PC-3 (cell line): ENCODE results near the gene FAM168B. TPM values are rescaled to one million over a fixed set of nuclear protein-coding genes. Genes with fewer than 3 reads are reported as not detected.

ENCODE experiments used
- ATAC-seq: fragments of 200-7000 bp; cut with Tn5 transposase; 2 replicates; pipeline ENCODE4 v1.9.1; 2020; ENCODE audit warnings: mild to moderate bottlenecking, moderate library complexity
- BruUV-seq: library from RNA; stranded (reverse); fragments of 400-500 nt; replicated peaks from 2 replicates; lab custom pipeline; 2021; lab: Mats Ljungman, UMichigan
- CTCF ChIA-PET: fragments of 300-600 bp; sonication (Branson Sonifier 250); formaldehyde crosslinking; loops from one replicate; lab custom pipeline; 2022; ENCODE audit warnings: antibody characterized with exemption; lab: Charles Lee
- POLR2A ChIA-PET: fragments of 300-600 bp; sonication (Branson Sonifier 250); formaldehyde crosslinking; loops from one replicate; lab custom pipeline; 2022; ENCODE audit warnings: antibody characterized with exemption; ENCODE audit not compliant: unreplicated experiment; lab: Charles Lee
- DNase-seq: peaks from one replicate; pipeline ENCODE4 v3.0.0-alpha.2; 2015
- H2AFZ ChIP-seq: fragments of 300-600 bp; sonication (generic); 2 replicates; pipeline ENCODE4 v1.6.0; 2016; ENCODE audit warnings: antibody characterized with exemption, low read length
- H3F3A ChIP-seq: fragments of 300-600 bp; sonication (generic); one replicate; pipeline ENCODE4 v1.6.0; 2017; ENCODE audit warnings: antibody characterized with exemption, low read length, control low read depth, mild to moderate bottlenecking; ENCODE audit not compliant: unreplicated experiment
- H3K27ac ChIP-seq: fragments of 300-600 bp; sonication (generic); 2 replicates; pipeline ENCODE4 v1.5.1; 2016; ENCODE audit warnings: mild to moderate bottlenecking, low read length
- H3K27me3 ChIP-seq: fragments of 300-600 bp; sonication (generic); 2 replicates; pipeline ENCODE4 v1.6.1; 2016; ENCODE audit warnings: low read length, mixed read lengths
- H3K36me3 ChIP-seq: fragments of 300-600 bp; sonication (generic); 2 replicates; pipeline ENCODE4 v1.6.1; 2016; ENCODE audit warnings: low read depth, mixed run types, low read length, mixed read lengths
- H3K4me1 ChIP-seq: fragments of 300-600 bp; sonication (generic); 2 replicates; pipeline ENCODE4 v1.5.1; 2016; ENCODE audit warnings: low read length; ENCODE audit not compliant: insufficient read depth
- H3K4me2 ChIP-seq: fragments of 300-600 bp; sonication (generic); 2 replicates; pipeline ENCODE4 v1.6.0; 2016; ENCODE audit warnings: low read length
- H3K4me3 ChIP-seq: fragments of 300-600 bp; sonication (generic); 2 replicates; pipeline ENCODE4 v1.5.1; 2016; ENCODE audit warnings: mild to moderate bottlenecking, low read length, mixed read lengths
- H3K79me2 ChIP-seq: fragments of 300-600 bp; sonication (generic); 2 replicates; pipeline ENCODE4 v1.6.1; 2017; ENCODE audit warnings: low read length, mixed read lengths
- H3K9ac ChIP-seq: fragments of 300-600 bp; sonication (generic); 2 replicates; pipeline ENCODE4 v1.6.0; 2016; ENCODE audit warnings: mild to moderate bottlenecking, low read length
- H3K9me2 ChIP-seq: fragments of 300-600 bp; sonication (generic); replicated peaks from 2 replicates; pipeline ENCODE4 v1.6.1; 2016; ENCODE audit warnings: mixed run types, low read length, mixed read lengths
- H3K9me3 ChIP-seq: fragments of 300-600 bp; sonication (generic); 2 replicates; pipeline ENCODE4 v1.6.1; 2016; ENCODE audit warnings: low read length, mixed read lengths
- H4K20me1 ChIP-seq: fragments of 300-600 bp; sonication (generic); 2 replicates; pipeline ENCODE4 v1.6.1; 2016; ENCODE audit warnings: low read length, mixed read lengths
- EZH2 ChIP-seq: fragments of 300-600 bp; sonication (generic); IDR thresholded peaks from one replicate; pipeline ENCODE4 v1.6.1; 2017; ENCODE audit warnings: antibody characterized with exemption, mild to moderate bottlenecking, low read length; ENCODE audit not compliant: unreplicated experiment
- EZH2phosphoT487 ChIP-seq: fragments of 300-600 bp; sonication (generic); IDR thresholded peaks from 2 replicates; pipeline ENCODE4 v1.6.1; 2018; ENCODE audit warnings: mild to moderate bottlenecking, antibody characterized with exemption, low read length, borderline replicate concordance
- intact Hi-C: fragments of 100-400 bp; cut with micrococcal nuclease; formaldehyde crosslinking; loops from 2 replicates; pipeline ENCODE4 v1.9.0; 2023
- total RNA-seq: library from RNA; depleted of rRNA; stranded (reverse); fragments of >200 nt; gene quantifications from 2 replicates; pipeline ENCODE4 v1.2.3, GENCODE V29; 2014
- TF ChIP-seq, protein P1 (sequence below): fragments of 300-600 bp; sonication (generic); conservative IDR thresholded peaks from 2 replicates; pipeline ENCODE4 v1.5.1; 2017; ENCODE audit warnings: antibody characterized with exemption, low read depth, mild to moderate bottlenecking, low read length

FAM168B gene
- total RNA-seq, 1 experiment from 2014 or later, result 91.7 TPM

DNA sequence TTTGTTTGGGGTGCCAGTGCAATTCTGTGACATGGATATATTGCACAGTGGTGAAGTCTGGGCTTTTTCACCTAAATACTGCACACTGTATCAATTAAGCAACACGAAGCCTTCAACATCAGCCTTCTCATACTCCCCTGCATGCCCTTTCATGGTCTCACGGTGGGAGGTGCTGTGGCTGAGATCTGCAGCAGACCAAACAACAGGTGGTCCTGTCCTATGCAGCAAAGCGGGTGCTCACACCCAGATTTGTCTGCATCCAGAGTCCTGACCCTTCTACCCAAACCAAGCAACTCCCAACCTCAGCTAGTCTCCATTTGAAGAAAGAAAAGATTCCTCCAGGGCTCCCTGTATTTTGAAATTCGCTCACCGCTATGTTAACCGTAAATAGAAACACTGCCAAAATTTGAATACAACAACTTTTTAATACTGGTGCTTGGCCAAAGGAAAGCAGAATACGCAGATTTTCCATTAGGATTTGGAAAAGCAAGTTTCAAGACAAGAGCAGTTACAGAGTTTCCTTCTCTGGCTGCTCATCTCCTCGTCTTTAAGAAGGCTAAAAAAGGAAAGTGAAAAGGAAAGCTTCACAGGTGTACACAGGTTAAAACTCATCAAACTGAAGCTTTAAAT lies 34.9 kb downstream of the FAM168B start:
- Histone ChIP-seq H3K9me3 (no peaks in the 10 kb centered on the region), H3K79me2 (peaks cover 80% of the 10 kb centered on the region), H3K9ac (no peak overlapping the region), H4K20me1 (peaks cover 14% of the 10 kb centered on the region), H3F3A (no peaks in the 10 kb centered on the region), H3K4me1 (no peaks in the 10 kb centered on the region), H3K27me3 (no peaks in the 10 kb centered on the region), H3K4me2 (no peak overlapping the region), H3K4me3 (no peak overlapping the region), H3K27ac (no peak overlapping the region), H2AFZ (no peak overlapping the region), H3K9me2 (no peaks in the 10 kb centered on the region), H3K36me3 (peaks cover 38% of the 10 kb centered on the region)
- ChIA-PET CTCF (no interaction called here), POLR2A (no interaction called here)
- no peak for DNase-seq
- ATAC-seq, result no peak
- TF ChIP-seq EZH2, result no peak
- TF ChIP-seq, protein P1, sequence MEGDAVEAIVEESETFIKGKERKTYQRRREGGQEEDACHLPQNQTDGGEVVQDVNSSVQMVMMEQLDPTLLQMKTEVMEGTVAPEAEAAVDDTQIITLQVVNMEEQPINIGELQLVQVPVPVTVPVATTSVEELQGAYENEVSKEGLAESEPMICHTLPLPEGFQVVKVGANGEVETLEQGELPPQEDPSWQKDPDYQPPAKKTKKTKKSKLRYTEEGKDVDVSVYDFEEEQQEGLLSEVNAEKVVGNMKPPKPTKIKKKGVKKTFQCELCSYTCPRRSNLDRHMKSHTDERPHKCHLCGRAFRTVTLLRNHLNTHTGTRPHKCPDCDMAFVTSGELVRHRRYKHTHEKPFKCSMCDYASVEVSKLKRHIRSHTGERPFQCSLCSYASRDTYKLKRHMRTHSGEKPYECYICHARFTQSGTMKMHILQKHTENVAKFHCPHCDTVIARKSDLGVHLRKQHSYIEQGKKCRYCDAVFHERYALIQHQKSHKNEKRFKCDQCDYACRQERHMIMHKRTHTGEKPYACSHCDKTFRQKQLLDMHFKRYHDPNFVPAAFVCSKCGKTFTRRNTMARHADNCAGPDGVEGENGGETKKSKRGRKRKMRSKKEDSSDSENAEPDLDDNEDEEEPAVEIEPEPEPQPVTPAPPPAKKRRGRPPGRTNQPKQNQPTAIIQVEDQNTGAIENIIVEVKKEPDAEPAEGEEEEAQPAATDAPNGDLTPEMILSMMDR, result no peak
- TF ChIP-seq EZH2phosphoT487, result no peak
- no TSS peak for BruUV-seq
- intact Hi-C loops, result loop anchor here (10.0 kb wide), 1 partner anchor 264 kb away; no protein-coding TSS in a partner anchor

DNA sequence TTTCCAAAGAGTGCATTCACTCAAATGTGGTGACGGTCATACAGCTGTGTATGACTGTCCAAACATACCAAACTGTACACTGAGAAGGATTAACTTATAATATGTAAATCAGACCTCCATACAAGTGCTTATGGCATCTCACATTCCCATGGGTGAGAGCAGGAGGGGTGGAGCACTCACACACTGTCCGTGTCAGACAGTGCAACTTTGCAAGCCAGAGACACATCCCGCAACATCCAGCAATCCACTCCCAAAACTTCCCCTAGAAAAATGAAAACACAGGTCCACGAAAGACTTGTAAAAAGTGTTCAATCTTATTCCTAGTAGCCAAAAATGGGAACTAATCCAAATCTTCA lies 36.4 kb downstream of the FAM168B start:
- no peaks in the 10 kb centered on the region for H3K4me1 ChIP-seq
- H3K27ac ChIP-seq, result no peak overlapping the region
- ATAC-seq (no peak), DNase-seq (no peak)
- no peak overlapping the region for H3K4me3 ChIP-seq
- no peak for TF ChIP-seq EZH2
- POLR2A ChIA-PET, result no interaction called here
- H3K9me3 ChIP-seq, result no peaks in the 10 kb centered on the region
- BruUV-seq, result no TSS peak
- intact Hi-C loops, result loop anchor here (10.0 kb wide), 1 partner anchor 262 kb away; no protein-coding TSS in a partner anchor
- CTCF ChIA-PET, result no interaction called here
- H3K36me3 ChIP-seq, result peaks cover 45% of the 10 kb centered on the region
- H2AFZ ChIP-seq, result no peak overlapping the region
- H3F3A ChIP-seq, result no peaks in the 10 kb centered on the region
- H3K9ac ChIP-seq, result no peak overlapping the region
- H4K20me1 ChIP-seq, result peaks cover 19% of the 10 kb centered on the region
- H3K9me2 ChIP-seq, result no peaks in the 10 kb centered on the region
- H3K27me3 ChIP-seq, result no peaks in the 10 kb centered on the region
- H3K79me2 ChIP-seq, result peaks cover 66% of the 10 kb centered on the region
- no peak overlapping the region for H3K4me2 ChIP-seq

DNA sequence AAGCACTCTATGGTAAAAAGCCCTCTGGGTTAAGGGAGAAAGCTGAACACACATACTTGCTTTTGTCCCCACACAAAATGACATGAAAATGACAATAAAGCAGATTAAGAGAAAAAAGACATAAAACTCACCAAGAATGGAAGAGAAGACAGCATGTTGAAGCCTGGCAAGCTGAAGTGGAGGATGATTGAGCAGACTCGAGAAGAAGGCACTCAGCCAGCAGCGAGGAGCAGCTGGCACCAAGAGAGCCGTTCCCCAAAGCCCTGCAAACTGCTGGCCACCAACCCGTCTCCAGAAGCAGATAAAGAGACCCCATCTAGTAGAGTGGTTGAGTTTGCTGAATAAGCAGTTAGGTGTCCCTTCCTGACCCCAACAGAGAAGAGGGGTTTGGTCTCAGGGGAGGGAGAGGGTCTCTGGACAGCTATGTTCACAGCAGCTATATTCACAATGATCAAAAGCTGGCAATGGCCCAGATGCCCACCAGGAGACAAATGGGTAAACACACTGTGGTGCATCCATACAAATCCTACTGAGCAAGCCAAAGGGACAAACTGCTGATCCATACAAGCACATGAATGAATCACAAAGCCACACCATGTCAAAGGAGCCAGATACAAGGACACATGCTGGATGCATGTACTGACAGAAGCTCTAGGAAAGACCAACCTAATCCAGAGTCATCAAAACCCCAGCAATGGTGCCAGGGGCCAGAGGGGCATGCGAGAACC lies 36.9 kb downstream of the FAM168B start:
- TF ChIP-seq EZH2phosphoT487 (no peak), EZH2 (no peak)
- TF ChIP-seq, protein P1, result no peak
- Histone ChIP-seq H3K27me3 (no peaks in the 10 kb centered on the region), H3K9ac (no peak overlapping the region), H4K20me1 (peaks cover 19% of the 10 kb centered on the region), H3F3A (no peaks in the 10 kb centered on the region), H3K4me2 (no peak overlapping the region), H3K27ac (no peak overlapping the region), H3K4me1 (no peaks in the 10 kb centered on the region), H3K4me3 (no peak overlapping the region), H2AFZ (no peak overlapping the region), H3K79me2 (peaks cover 61% of the 10 kb centered on the region), H3K9me2 (no peaks in the 10 kb centered on the region), H3K9me3 (no peaks in the 10 kb centered on the region), H3K36me3 (peaks cover 51% of the 10 kb centered on the region)
- no peak for DNase-seq
- intact Hi-C loops, result loop anchor here (10.0 kb wide), 1 partner anchor 262 kb away; no protein-coding TSS in a partner anchor
- no peak for ATAC-seq
- ChIA-PET POLR2A (no interaction called here), CTCF (no interaction called here)
- BruUV-seq, result no TSS peak
